Superior temporal gyrus (tissue), 1 donor: ENCODE results near the gene ESR1.

Source experiments
- DNase-seq: peaks from one replicate; pipeline ENCODE4 v3.0.0-alpha.2; 2016; ENCODE audit errors: extremely low spot score

ESR1 gene

DNA sequence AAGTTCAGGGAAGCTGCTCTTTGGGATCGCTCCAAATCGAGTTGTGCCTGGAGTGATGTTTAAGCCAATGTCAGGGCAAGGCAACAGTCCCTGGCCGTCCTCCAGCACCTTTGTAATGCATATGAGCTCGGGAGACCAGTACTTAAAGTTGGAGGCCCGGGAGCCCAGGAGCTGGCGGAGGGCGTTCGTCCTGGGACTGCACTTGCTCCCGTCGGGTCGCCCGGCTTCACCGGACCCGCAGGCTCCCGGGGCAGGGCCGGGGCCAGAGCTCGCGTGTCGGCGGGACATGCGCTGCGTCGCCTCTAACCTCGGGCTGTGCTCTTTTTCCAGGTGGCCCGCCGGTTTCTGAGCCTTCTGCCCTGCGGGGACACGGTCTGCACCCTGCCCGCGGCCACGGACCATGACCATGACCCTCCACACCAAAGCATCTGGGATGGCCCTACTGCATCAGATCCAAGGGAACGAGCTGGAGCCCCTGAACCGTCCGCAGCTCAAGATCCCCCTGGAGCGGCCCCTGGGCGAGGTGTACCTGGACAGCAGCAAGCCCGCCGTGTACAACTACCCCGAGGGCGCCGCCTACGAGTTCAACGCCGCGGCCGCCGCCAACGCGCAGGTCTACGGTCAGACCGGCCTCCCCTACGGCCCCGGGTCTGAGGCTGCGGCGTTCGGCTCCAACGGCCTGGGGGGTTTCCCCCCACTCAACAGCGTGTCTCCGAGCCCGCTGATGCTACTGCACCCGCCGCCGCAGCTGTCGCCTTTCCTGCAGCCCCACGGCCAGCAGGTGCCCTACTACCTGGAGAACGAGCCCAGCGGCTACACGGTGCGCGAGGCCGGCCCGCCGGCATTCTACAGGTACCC is at the start of gene ESR1:
ESR1 (plus strand) TSS at position 170 of the 858 bp plus-strand sequence; CDS start at position 401, 231 bp downstream.
- no peak for DNase-seq

DNA sequence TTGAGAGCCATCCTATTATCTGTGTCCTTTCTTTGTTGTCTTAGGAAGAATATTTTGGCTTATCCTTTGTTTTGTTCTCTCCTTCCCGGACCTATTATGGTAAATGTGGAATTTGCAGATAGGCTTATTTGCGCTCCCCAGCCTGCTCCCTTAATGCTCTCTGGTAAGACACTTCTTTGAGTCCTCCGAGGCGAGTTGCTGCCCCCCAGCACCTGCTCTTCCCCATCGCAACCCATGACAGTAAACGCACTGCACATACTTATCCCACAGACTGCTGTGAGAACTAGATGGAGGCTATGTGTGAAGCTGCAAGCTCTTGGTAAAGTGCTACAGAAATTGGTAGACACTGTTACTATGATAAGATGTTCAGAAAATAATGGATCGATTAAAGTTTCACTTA is 47.0 kb upstream of the ESR1 start:
- no peak for DNase-seq

DNA sequence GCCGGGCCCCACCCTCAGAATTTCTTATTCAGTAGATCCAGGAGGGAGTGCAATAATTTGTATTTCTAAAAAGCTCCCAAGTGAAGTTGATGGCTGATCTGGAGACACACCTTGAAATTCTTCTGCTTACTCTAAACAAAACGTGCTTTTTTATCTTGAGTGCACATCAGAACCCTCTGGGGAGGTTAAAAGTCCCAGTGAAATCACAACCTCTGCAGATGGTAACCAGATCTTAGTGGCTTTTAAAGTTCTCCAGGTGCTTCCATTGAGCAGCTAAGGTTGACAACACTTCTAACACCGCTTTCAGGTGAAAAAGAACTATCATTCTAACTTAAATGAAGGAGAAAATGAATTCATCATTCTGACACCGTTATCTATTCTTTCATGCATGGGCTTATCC is 45.6 kb upstream of the ESR1 start:
- no peak for DNase-seq

DNA sequence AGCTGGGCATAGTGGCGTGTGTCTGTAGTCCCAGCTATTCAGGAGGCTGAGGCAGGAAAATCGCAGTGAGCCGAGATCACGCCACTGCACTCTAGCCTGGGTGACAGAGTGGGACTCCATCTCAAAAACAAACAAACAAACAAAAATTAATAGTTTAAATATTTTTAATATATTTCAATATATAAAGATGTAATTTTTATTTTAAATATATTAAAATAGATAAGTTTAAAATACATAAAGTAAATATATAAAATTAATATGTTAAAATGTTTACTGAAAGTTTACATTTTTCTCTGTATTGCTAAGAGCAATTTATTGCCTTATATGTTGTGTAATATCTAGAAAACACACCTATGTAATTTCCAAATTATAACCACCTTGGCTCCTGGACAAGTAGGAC is 44.7 kb upstream of the ESR1 start:
- DNase-seq, result no peak

DNA sequence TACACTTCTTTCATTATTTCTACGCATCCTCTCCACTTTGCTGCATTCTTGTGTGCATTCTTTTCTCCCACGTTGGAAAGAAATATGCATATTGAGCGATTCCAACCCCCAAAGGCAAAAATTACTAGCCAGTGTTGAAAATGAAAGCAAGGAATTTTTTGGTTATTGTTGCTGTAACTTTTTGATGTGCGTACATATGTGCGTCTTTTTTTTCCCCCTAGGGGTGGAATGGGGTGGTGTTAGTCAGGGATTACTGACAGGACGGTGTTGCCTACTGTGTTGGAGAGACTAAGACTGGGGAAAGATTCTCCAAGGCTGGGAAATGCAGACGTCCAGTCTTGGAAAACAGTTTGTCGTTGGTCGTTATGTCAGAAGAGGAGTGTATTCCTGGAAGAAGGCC is 44.2 kb upstream of the ESR1 start:
- DNase-seq, result no peak

DNA sequence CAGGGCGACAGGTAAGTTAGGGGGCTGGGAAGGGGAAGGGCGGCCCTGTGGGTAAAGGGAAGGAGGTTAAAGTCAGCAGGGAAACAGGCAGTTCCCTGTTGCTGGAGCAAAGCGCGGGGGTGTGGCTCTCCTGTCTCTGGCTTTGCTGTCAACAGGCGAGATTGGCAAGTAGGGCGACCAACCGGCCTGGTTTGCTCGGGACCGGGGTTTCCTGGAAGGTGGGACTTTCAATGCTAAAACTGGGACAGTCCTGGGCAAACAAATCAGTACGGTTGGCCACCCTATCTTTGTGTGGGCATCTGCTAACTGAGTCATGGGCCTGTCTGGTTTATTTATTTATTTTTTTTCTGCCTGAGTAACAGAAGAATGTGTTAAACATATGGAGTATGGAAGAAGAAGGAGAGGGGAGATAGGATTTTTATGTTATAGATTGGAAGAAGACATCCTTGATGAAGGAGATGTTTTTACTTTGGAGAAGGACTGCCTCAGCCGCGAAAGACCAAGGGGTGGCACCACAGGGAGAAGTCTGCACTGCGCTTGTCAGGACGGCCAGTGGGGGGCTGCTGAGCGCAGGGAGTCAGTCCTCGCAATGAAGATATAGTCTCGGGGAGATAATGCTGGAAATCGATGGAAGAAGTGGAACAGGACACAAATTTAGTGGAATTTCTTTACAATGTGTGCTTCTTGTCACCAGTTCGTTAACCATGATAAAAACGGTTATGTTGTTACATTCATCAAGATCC is 43.4 kb upstream of the ESR1 start:
- peak; percentile 73 for DNase-seq

DNA sequence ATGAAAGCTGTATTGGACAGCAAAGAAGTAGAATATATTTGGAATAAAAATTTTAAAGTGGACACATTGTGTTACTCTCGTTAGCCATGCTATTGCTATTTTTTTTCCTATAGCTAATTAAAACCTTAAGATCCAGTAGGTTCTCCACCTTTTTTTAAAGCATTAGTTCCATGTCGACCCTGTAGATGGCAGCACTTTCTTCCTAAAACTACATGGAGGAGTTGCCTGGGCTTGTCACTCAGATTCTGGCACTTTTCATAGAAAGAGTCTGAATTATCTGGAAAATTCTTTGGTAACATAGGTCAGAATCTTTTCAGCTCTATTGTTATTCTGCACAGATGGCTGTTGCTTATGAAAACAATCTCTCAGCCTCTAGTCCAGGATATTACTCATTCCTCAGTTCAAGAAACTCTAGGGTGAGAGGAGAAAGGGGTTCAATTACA is 42.0 kb upstream of the ESR1 start:
- peak; percentile 86 for DNase-seq

DNA sequence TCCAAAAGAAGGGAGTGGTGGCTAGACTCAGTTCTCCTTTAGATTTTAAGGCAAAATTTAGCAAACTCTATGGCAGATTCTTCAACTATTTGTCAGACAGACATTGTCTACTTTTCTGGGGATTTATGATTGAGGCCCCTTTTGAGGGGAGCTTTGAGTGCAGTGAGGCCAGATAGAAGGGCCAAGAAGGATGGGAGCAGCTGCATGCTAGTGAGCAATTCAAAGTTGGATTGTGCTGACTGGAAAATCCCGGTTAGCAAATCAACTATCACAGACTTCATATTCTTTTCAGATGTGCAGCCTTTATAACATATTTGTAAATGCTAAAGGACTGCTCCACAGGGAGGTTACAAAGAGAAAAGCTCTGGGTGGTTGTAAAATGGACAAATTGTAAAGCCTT is 35.0 kb upstream of the ESR1 start:
- DNase-seq, result no peak

DNA sequence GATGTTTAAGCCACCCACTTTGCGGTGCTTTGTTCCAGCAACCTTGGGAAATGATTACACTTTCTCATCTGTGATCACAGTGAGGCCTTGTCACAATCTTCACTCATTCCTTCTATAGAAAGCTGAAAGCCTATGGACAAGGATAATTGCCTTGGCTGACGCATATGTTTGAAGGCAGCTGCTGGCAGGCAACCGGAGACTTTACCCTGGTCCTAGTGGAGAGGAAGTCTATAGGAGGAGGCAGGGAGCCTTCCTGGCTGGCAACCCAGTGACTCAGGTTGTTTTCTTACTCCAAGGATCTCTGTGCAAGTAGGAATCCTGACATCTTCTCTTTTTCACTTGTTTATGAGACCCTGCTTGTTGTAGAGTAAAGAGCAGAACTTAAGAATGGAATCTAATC is 34.1 kb upstream of the ESR1 start:
- no peak for DNase-seq

DNA sequence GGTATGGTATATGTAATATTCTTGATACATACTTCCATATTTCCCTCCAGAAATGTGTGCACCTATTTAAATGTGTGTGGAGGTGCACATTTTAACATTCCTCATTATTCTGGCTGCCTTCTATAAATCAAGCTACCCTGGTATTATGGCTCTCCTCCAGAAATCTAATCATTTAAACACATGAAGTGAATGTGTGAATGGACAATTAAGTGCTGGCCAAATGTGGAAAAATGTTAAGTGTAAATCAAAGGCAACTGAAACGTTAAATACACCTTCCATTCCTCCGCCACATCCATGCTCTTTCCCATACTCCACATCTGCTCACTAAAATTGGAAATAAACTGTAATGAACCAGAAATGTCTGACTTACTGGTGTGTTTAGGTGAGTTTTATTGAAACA is 24.9 kb upstream of the ESR1 start:
- DNase-seq, result no peak

DNA sequence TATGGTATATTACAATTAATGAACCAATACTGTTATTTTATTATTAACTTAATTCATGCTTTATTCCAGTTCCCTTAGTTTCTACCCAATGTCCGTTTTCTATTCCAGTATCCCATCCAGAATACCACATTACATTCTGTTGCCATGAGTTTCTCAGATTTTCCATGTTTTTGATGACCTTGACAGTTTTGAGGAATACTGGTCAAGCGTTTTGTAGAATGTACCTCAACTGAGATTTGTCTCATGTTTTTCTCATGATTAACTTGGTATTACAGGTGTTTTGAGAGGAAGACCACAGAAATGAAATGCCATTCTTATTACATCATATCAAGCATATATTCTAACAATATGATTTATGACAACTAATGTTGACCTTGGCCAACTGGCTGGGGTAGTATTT is 23.8 kb upstream of the ESR1 start:
- DNase-seq, result no peak

DNA sequence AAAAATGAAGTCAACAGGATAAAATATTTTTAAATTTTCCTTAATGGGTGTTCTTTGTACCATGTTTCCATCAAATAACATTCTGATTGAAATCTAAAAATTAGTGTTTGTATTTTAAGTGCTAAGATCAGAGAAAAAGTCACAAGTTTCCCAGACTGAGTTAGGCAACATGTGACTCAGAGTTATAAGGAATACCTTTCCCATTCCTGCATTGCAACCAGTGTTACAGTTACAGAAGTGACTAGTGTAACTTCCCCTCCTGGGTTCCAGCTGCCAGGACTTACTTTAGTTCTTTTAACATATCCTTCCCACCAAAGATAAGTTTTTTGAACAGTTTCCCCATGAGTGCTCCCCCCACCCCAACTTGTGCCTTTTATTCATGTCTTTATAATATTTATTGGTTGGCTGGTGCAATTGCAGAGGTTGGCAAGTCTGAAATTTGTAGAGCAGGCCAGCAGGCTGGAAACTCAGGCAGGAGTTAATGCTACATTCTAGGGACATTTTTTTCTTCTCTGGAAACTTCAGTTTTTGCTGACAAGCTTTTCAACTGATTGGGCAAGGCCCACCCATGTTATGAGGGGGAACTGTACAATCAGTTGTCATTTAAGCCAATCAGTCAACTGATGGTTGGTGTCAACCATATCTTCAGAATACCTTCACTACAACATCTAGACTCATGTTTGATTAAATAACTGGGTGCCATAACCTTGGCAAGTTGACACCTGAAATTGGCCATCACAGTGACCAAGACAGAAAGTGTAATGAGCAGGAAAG is 22.9 kb upstream of the ESR1 start:
- DNase-seq, result no peak

DNA sequence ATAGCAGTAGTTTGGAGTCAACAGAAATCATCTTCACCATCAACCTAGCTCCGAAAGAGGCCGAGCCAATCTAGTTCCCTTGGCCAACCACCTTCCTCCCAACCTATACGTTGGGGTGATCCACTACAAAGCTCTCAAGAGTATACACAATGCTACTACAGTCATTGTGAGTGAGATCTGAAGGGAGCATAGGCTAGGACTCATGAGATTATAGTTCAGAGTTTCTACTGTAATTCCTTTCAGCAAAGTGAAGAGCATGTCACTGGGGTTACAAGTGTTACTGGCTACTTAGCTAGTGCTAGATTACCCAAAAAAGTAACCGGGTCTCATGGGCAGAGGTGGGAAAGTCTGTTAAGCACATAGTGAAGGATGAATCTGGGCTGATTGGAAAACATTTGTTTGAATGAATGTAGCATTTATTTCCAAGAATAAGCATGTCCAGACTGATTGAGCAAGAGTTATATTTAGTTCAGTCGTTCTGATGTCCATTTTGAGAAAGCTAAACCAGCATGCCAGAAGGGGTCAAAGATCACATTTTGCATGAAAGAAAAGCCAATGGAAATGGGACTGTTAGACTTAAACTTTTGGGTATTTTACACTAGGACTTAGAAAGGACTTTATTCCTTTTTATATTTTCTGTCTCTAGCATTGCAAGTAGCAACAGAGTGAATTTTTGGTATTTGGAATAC is 10.5 kb upstream of the ESR1 start:
- DNase-seq, result no peak

DNA sequence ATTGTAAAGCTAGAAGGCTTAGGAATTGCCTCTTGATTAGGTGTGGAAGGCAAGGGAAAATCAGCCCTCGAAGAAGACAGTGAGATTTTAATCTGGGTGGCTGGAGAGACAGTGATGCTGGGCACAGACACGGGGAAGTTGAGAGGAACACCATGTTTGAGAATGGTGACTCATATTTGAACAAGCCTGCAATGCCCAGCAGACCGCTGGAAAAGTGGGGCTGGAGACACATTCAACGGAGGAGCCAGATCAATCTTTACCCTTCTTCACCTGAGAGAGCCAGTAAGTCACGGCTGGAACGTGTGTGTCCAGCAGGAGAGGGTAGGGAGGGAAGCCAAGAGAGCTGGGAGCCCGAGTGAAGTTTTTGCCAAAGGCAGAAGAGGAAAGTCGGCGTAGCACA is 3.7 kb upstream of the ESR1 start:
- DNase-seq, result no peak

DNA sequence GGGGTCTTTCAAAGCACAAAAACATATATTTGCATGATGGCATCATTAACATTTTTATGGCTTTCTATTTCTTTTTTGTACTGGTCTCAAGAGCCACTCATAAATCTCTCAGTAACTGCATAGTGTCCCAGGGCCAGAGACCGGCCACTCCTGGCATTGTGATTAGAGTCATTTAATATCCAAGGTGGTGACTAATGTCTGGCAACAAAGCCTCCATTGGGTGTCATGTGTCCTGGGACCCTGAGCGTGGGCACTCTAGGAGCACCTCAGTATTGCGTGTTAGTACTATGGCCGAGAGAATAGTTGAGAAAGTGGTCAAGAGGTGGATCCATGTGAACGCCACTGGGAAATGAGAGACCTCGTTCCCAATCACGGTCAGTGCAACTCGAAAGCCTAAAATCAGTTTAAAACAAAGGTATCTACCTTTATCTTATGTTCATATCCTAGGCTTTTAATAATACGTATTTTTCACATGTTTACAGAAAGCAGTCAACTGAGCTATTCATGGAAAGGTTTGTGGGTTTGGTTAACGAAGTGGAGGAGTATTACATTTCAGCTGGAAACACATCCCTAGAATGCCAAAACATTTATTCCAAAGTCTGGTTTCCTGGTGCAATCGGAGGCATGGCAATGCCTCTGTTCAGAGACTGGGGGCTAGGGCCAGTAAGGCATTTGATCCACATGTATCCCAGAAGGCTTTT is 2.7 kb upstream of the ESR1 start:
- no peak for DNase-seq

DNA sequence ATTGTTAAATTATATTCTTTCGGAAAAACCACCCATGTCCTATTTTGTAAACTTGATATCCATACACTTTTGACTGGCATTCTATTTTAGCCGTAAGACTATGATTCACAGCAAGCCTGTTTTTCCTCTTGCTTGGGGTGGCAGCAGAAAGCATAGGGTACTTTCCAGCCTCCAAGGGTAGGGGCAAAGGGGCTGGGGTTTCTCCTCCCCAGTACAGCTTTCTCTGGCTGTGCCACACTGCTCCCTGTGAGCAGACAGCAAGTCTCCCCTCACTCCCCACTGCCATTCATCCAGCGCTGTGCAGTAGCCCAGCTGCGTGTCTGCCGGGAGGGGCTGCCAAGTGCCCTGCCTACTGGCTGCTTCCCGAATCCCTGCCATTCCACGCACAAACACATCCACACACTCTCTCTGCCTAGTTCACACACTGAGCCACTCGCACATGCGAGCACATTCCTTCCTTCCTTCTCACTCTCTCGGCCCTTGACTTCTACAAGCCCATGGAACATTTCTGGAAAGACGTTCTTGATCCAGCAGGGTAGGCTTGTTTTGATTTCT is 2.1 kb upstream of the ESR1 start:
- no peak for DNase-seq

DNA sequence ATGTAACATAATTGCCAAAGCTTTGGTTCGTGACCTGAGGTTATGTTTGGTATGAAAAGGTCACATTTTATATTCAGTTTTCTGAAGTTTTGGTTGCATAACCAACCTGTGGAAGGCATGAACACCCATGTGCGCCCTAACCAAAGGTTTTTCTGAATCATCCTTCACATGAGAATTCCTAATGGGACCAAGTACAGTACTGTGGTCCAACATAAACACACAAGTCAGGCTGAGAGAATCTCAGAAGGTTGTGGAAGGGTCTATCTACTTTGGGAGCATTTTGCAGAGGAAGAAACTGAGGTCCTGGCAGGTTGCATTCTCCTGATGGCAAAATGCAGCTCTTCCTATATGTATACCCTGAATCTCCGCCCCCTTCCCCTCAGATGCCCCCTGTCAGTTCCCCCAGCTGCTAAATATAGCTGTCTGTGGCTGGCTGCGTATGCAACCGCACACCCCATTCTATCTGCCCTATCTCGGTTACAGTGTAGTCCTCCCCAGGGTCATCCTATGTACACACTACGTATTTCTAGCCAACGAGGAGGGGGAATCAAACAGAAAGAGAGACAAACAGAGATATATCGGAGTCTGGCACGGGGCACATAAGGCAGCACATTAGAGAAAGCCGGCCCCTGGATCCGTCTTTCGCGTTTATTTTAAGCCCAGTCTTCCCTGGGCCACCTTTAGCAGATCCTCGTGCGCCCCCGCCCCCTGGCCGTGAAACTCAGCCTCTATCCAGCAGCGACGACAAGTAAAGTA is 547 bp upstream of the ESR1 start:
- no peak for DNase-seq

DNA sequence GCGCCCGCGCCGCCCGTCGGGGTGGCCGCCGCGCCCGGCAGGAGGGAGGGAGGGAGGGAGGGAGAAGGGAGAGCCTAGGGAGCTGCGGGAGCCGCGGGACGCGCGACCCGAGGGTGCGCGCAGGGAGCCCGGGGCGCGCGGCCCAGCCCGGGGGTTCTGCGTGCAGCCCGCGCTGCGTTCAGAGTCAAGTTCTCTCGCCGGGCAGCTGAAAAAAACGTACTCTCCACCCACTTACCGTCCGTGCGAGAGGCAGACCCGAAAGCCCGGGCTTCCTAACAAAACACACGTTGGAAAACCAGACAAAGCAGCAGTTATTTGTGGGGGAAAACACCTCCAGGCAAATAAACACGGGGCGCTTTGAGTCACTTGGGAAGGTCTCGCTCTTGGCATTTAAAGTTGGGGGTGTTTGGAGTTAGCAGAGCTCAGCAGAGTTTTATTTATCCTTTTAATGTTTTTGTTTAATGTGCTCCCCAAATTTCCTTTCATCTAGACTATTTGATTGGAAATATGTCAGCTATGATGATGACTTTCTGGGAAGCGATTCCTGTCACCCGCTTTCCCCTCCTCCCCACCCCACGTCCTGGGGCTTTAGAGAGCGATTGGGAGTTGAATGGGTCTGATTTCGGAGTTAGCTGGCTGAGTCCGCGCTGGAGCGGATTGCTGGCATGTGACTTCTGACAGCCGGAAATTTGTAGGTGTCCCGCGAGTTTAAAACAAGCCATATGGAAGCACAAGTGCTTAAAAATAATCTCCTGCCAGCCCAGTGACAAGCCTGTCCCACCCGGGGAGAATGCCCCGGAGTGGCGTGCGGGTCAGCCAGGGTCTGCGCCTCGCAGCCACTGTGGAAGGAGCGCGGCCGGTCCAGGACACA is 1.1 kb downstream of the ESR1 start:
- DNase-seq, result no peak

DNA sequence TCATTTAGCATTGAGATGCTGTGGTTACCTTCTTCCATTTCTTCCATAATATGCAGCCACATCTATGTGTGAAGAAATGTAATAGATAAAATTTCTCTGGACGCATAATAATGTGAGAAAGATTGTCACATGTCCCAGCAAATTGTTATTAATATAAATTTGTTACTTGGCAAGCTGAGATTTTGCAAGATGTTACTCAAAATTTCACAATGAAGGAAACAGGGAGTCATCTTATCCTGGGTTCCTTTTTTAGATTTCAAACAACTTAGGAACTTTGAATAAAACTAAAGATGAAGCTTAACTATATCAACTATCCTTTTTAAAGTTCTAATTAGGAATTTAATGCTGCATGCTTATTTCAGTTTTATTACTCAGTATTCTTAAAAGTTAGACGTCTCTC is 3.6 kb downstream of the ESR1 start:
- DNase-seq, result no peak
